Lung (tissue), 12 donors: ENCODE results near the gene PTPRN2. TPM values are rescaled to one million over a fixed set of nuclear protein-coding genes. Genes with fewer than 3 reads are reported as not detected.

Experiments used
- ATAC-seq: fragments of 200-7000 bp; cut with Tn5 transposase; one replicate; pipeline ENCODE4 v1.9.1; 2020; ENCODE audit warnings: moderate number of reproducible peaks; ENCODE audit not compliant: insufficient read depth, low FRiP score
- DNase-seq, 3 donors: peaks; one replicate each; pipeline ENCODE4 v3.0.0-alpha.2; 2013 to 2017
- H3K27ac ChIP-seq, 2 donors: one replicate each; pipeline ENCODE4 v1.5.1; 2013; ENCODE audit warnings: mild to moderate bottlenecking in 2 of 2, moderate library complexity in 2 of 2, control low read depth in 1 of 2, inconsistent platforms in 1 of 2, low read depth in 1 of 2, low read length in 1 of 2
- H3K27me3 ChIP-seq, 3 donors: one replicate each; pipeline ENCODE4 v1.5.1; 2013; ENCODE audit warnings: low read length in 2 of 3; ENCODE audit not compliant: control insufficient read depth in 3 of 3, insufficient read depth in 3 of 3
- H3K36me3 ChIP-seq, 4 donors: one replicate each; pipeline ENCODE4 v1.5.1; 2013; ENCODE audit warnings: low read length in 4 of 4, mild to moderate bottlenecking in 1 of 4, moderate library complexity in 1 of 4; ENCODE audit not compliant: control insufficient read depth in 4 of 4, insufficient read depth in 4 of 4
- H3K4me1 ChIP-seq, 5 donors: one replicate each; pipeline ENCODE4 v1.5.1; 2013; ENCODE audit warnings: low read length in 5 of 5, mild to moderate bottlenecking in 2 of 5, moderate library complexity in 1 of 5; ENCODE audit not compliant: control insufficient read depth in 5 of 5, insufficient read depth in 5 of 5
- H3K4me3 ChIP-seq: one replicate; pipeline ENCODE4 v1.5.1; 2013; ENCODE audit warnings: mild to moderate bottlenecking, control low read depth, moderate library complexity
- H3K9ac ChIP-seq, 2 donors: one replicate each; pipeline ENCODE4 v1.5.1; 2013; ENCODE audit warnings: low read length in 2 of 2, control low read depth in 1 of 2; ENCODE audit not compliant: insufficient read depth in 1 of 2
- H3K9me3 ChIP-seq, 4 donors: one replicate each; pipeline ENCODE4 v1.5.1; 2013; ENCODE audit warnings: low read length in 3 of 4, mild to moderate bottlenecking in 1 of 4, moderate library complexity in 1 of 4; ENCODE audit not compliant: control insufficient read depth in 4 of 4, insufficient read depth in 3 of 4
- WGBS, 2 donors: extraction: QIAGEN DNeasy Blood & Tissue Kit; methylation state at CpG; one replicate each; pipeline ENCODE4 v1.1.7; 2013; 5-methylcytosine and 5-hydroxymethylcytosine counted together
- polyA plus RNA-seq, 2 donors: library from polyadenylated mRNA; stranded (reverse); fragments of 200-250 nt; gene quantifications; one replicate each; pipeline ENCODE4 v1.2.1, GENCODE V29; 2013
- total RNA-seq, 2 donors: library from RNA; depleted of rRNA in 1 of 2; stranded (reverse); fragments of >200 nt in 1 of 2; gene quantifications; one replicate each; pipeline ENCODE4 v1.2.1, GENCODE V29; 2014 to 2021
- TF ChIP-seq, protein P1 (sequence below): IDR thresholded peaks from 2 replicates; pipeline ENCODE4 v1.5.1; 2012; ENCODE audit warnings: mild to moderate bottlenecking; ENCODE audit errors: control extremely low read depth, extremely low read depth
- donor health status: control.
- donor health status: control.
- donor health status: Bipolar disorder and iron deficiency.
- donor health status: healthy.
- donor health status: DM: yes; HTN: yes; CAD: no.

Gene PTPRN2
- total and polyA plus RNA-seq, 4 donors: 2.1 to 7.4 (median 4.4) TPM

GRCh38 chr7:157971501-157971900 is 616.1 kb downstream of the PTPRN2 start:
- 80 to 89% methylated on average over 5 of the region's 5 CpGs for WGBS, 2 donors
- TF ChIP-seq, protein P1, sequence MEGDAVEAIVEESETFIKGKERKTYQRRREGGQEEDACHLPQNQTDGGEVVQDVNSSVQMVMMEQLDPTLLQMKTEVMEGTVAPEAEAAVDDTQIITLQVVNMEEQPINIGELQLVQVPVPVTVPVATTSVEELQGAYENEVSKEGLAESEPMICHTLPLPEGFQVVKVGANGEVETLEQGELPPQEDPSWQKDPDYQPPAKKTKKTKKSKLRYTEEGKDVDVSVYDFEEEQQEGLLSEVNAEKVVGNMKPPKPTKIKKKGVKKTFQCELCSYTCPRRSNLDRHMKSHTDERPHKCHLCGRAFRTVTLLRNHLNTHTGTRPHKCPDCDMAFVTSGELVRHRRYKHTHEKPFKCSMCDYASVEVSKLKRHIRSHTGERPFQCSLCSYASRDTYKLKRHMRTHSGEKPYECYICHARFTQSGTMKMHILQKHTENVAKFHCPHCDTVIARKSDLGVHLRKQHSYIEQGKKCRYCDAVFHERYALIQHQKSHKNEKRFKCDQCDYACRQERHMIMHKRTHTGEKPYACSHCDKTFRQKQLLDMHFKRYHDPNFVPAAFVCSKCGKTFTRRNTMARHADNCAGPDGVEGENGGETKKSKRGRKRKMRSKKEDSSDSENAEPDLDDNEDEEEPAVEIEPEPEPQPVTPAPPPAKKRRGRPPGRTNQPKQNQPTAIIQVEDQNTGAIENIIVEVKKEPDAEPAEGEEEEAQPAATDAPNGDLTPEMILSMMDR: no peak
- Histone ChIP-seq H3K4me3 (no peak overlapping the region), H3K9me3 (peaks cover 0 to 47% (median 1%) of the 10 kb centered on the region in 4 donors), H3K36me3 (no peaks in the 10 kb centered on the region), H3K27me3 (no peaks in the 10 kb centered on the region), H3K27ac (no peak overlapping the region), H3K9ac (no peak overlapping the region), H3K4me1 (no peaks in the 10 kb centered on the region)
- DNase-seq (no peak), ATAC-seq (no peak)

GRCh38 chr7:157970744-157971143 is 616.9 kb downstream of the PTPRN2 start:
- 65 to 73% methylated on average over 3 of the region's 3 CpGs for WGBS, 2 donors
- H3K9ac ChIP-seq: no peak overlapping the region
- no peaks in the 10 kb centered on the region for H3K27me3 ChIP-seq

DNA sequence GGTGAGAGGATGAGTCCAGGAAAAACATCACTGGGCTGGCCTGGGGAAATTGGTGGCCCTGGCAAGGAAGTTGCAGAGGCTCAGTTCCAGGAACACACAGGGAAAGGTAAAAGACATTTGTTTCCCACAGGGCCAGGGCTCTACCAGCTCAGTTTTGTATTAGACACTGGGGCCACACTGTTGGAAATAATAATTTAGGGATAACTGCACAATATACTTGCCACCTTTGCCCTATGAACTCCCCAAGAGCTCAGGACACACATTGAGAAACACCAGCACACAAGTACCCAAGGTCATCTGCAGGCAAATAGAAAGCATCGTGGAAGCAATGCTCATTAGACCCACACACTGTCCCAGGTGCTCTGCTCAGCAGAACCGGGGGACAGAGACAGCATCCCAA is 617.6 kb downstream of the PTPRN2 start:
- Histone ChIP-seq H3K27me3 (no peaks in the 10 kb centered on the region), H3K4me1 (no peaks in the 10 kb centered on the region), H3K4me3 (no peak overlapping the region), H3K9ac (no peak overlapping the region), H3K9me3 (peaks cover 0 to 34% (median 1%) of the 10 kb centered on the region in 4 donors), H3K36me3 (no peaks in the 10 kb centered on the region), H3K27ac (no peak overlapping the region)
- DNase-seq (no peak), ATAC-seq (no peak)
- TF ChIP-seq, protein P1: no peak
- 86 to 92% methylated on average over 2 of the region's 2 CpGs for WGBS, 2 donors

More at GRCh38 chr7:157970744-157971143, 616.9 kb downstream of the PTPRN2 start:
- DNase-seq: no peak
- H3K9me3 ChIP-seq: peaks cover 0 to 42% (median 1%) of the 10 kb centered on the region in 4 donors
- no peaks in the 10 kb centered on the region for H3K36me3 ChIP-seq
- H3K27ac ChIP-seq: no peak overlapping the region
- H3K4me1 ChIP-seq: no peaks in the 10 kb centered on the region
- H3K4me3 ChIP-seq: no peak overlapping the region
- ATAC-seq: no peak
- TF ChIP-seq, protein P1: no peak

DNA sequence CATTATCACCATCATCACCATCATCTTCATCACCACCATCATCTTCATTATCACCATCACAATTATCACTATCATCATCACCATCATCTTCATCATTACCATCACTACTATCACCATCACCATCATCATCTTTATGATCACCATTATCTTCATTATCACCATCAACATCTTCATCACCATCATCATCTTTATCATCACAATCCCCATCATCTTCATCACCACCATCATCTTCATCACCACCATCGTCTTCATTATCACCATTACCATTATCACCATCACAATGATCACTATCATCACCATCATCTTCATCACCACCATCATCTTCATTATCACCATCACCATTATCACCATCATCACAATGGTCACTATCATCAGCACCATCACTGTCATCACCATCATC is 621.1 kb downstream of the PTPRN2 start:
- Histone ChIP-seq H3K36me3 (no peaks in the 10 kb centered on the region), H3K9ac (no peak overlapping the region), H3K4me3 (no peak overlapping the region), H3K27me3 (peaks cover 0 to 12% (median 12%) of the 10 kb centered on the region in 3 donors), H3K4me1 (peaks cover 0 to 1% (median 0%) of the 10 kb centered on the region in 5 donors), H3K27ac (no peak overlapping the region), H3K9me3 (peaks cover 0 to 20% (median 1%) of the 10 kb centered on the region in 4 donors)
- ATAC-seq (no peak), DNase-seq (no peak)
- TF ChIP-seq, protein P1: no peak
- WGBS, 2 donors: 91% methylated on average over 1 of the region's 1 CpG
